Limb (tissue), 2 donors: ENCODE measurements around the gene RFXANK.
"Not testable (repeated sequence)": the region's sequence is repeated elsewhere in the genome, so short reads cannot be mapped to it uniquely, and the experiment has no call there.

Source experiments
- DNase-seq, 2 donors: peaks; one replicate each; pipeline ENCODE4 v3.0.0-alpha.2; 2016; ENCODE audit errors: extremely low spot score in 2 of 2

The RFXANK gene

GRCh38 chr19:19170053-19170872 is 21.8 kb upstream of the RFXANK start, which contains the start of gene MEF2B:
Gene MEF2B (minus strand): TSS chr19:19170263. CDS start chr19:19150735, 19,528 bp downstream.
- DNase-seq, result peak; percentile 57 to 77

GRCh38 chr19:19170873-19171672 is 21.0 kb upstream of the RFXANK start:
- peak in 1 of 2 donors; percentile 2 for DNase-seq

GRCh38 chr19:19171821-19172532 is 20.1 kb upstream of the RFXANK start:
- DNase-seq, result peak in 1 of 2 donors; percentile 50

GRCh38 chr19:19173243-19173642 is 18.8 kb upstream of the RFXANK start:
- not testable (repeated sequence) for DNase-seq

GRCh38 chr19:19176950-19177349 is 15.1 kb upstream of the RFXANK start:
- no peak for DNase-seq

GRCh38 chr19:19179548-19180441 is 12.3 kb upstream of the RFXANK start:
- no peak for DNase-seq

GRCh38 chr19:19181488-19181998 is 10.5 kb upstream of the RFXANK start:
- no peak for DNase-seq

- no peak for DNase-seq
Observed at GRCh38 chr19:19185853-19186740, 6.0 kb upstream of the RFXANK start.

- no peak for DNase-seq
Observed at GRCh38 chr19:19186742-19187141, 5.3 kb upstream of the RFXANK start.

GRCh38 chr19:19191768-19192077 is 335 bp upstream of the RFXANK start:
- DNase-seq, result no peak

- no peak for DNase-seq
Observed at GRCh38 chr19:19192910-19193423, 909 bp downstream of the RFXANK start.

- no peak for DNase-seq
Observed at GRCh38 chr19:19193926-19194325, 1.9 kb downstream of the RFXANK start.

GRCh38 chr19:19201697-19202630 is 9.9 kb downstream of the RFXANK start:
- DNase-seq, result no peak

GRCh38 chr19:19202707-19203011 is 10.6 kb downstream of the RFXANK start:
- no peak for DNase-seq

GRCh38 chr19:19203012-19203856 is 11.2 kb downstream of the RFXANK start, which contains the start of gene NR2C2AP:
Gene NR2C2AP (minus strand): TSS chr19:19203414. CDS start chr19:19203060, 354 bp downstream.
- DNase-seq, result peak; percentile 90 to 91

GRCh38 chr19:19204181-19204580 is 12.1 kb downstream of the RFXANK start:
- no peak for DNase-seq
